Stimulated activated naive B cell treated with anti-CD40 and anti-IgM and Interleukin-4, amounts not matched to agents 10 μg/mL and 1 μg/mL and 100 μg/mL, for 72 hours (primary cell): ENCODE data around the gene HTR1D.

ENCODE experiments used
- ATAC-seq, 2 donors: fragments of 150-1000 bp; cut with Tn5 transposase; replicated peaks; 2 replicates each; pipeline ENCODE4 v1.10.0; 2021; ENCODE audit warnings: moderate library complexity in 1 of 2
- DNase-seq: peaks from one replicate; pipeline ENCODE4 v3.0.0; 2021
- H3K27ac Mint-ChIP-seq: one replicate; pipeline ENCODE4 v1.8.0; 2022; ENCODE audit warnings: mild to moderate bottlenecking, mixed read lengths
- H3K27me3 Mint-ChIP-seq, 2 donors: one replicate each; pipeline ENCODE4 v1.8.0; 2022; ENCODE audit warnings: mixed read lengths in 2 of 2
- H3K36me3 Mint-ChIP-seq, 2 donors: one replicate each; pipeline ENCODE4 v1.8.0; 2022; ENCODE audit warnings: mixed read lengths in 2 of 2, mild to moderate bottlenecking in 1 of 2
- H3K4me1 Mint-ChIP-seq, 2 donors: one replicate each; pipeline ENCODE4 v1.8.0; 2022; ENCODE audit warnings: mixed read lengths in 2 of 2, mild to moderate bottlenecking in 1 of 2
- H3K4me3 Mint-ChIP-seq, 2 donors: one replicate each; pipeline ENCODE4 v1.8.0; 2022; ENCODE audit warnings: mild to moderate bottlenecking in 2 of 2, mixed read lengths in 2 of 2, moderate library complexity in 1 of 2
- H3K9me3 Mint-ChIP-seq, 2 donors: one replicate each; pipeline ENCODE4 v1.8.0; 2022; ENCODE audit warnings: mixed read lengths in 2 of 2, mild to moderate bottlenecking in 1 of 2

HTR1D gene

DNA sequence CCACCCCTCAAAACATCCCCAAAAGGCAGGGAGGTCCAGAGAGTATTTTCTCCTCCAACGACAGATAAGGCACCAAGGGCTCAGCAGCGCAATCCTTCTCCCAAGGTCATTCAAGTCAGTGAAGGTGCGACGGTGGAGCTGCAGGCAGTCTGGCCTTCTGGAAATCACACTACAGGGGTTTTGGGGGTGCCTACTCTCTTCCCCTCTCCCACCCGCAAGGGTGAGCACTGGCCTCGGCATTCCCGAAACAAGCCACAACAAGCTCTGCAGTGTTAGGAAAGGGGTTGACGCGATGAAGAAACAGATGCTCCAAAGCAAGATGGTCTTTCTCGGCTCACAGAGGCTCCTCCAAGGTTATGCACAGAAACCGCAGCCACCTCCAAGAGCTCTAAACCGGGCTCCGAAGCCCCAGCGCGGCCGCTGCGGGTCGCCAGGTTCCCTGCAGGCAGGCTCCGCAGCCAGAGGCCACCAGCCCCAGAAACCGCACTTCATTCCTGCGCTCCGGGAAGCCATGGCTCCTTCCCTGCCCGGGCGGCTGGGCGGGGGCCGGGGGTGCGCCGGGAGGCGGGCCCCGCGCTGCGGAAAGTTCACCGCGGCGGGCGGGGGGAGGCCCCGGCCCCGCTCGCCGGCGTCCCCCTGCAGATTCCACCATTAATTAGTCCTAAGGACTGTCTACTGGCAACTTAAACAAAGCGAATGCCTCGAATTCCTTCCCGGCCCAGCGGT is 49.8 kb downstream of the HTR1D start:
- H3K4me1 Mint-ChIP-seq, result peaks cover 15 to 32% of the 10 kb centered on the region in 2 donors
- DNase-seq, result no peak
- H3K36me3 Mint-ChIP-seq, result peaks cover 2 to 6% of the 10 kb centered on the region in 2 donors
- no peaks in the 10 kb centered on the region for H3K9me3 Mint-ChIP-seq
- H3K27ac Mint-ChIP-seq, result peak overlapping the region; percentile 67
- peak; percentile 15 to 18 for ATAC-seq
- H3K4me3 Mint-ChIP-seq, result peak overlapping the region; percentile 100
- no peaks in the 10 kb centered on the region for H3K27me3 Mint-ChIP-seq

DNA sequence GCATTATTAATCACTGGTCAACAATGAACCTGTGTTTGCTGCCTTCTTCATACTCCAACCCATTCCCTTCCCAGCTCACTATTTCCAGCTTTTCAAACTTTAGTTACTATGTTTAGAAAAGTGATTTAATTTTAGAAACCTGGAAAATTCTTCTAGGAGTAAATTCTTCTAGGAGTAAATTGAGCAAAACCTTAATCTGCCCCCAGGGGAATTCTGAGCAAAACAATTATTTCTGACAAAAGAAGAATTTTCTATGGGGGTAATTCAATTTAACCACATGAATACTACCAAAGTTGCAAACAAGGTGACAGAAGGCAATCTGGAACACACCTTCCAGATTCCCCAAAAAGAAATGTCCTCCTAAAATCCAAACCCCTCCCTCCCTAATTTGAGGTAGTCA is 50.4 kb downstream of the HTR1D start:
- DNase-seq, result no peak
- H3K9me3 Mint-ChIP-seq, result no peaks in the 10 kb centered on the region
- H3K4me3 Mint-ChIP-seq, result peak overlapping the region; percentile 77 to 100
- no peak for ATAC-seq
- peaks cover 15 to 32% of the 10 kb centered on the region in 2 donors for H3K4me1 Mint-ChIP-seq
- no peak overlapping the region for H3K27ac Mint-ChIP-seq
- peaks cover 2 to 6% of the 10 kb centered on the region in 2 donors for H3K36me3 Mint-ChIP-seq
- H3K27me3 Mint-ChIP-seq, result no peaks in the 10 kb centered on the region

DNA sequence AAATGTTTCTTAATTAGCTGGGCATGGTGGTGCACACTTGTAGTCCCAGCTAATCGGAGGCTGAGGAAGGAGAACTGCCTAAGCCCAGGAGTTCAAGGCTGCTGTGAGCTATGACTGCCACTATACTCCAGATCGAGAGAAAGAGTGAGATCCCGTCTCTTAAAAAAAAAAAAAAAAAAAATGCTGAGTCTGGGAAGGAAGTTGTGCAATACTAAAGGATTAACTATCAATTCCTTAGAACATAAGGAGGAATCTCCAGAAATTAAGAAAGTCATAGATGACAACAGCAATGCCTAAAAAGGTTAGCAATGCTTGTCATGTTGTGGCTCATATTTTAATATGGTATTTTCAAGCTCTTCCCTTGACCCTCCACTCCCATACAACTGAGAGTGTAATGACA is 53.9 kb downstream of the HTR1D start:
- DNase-seq, result no peak
- H3K36me3 Mint-ChIP-seq, result peaks cover 2% of the 10 kb centered on the region in 2 donors

DNA sequence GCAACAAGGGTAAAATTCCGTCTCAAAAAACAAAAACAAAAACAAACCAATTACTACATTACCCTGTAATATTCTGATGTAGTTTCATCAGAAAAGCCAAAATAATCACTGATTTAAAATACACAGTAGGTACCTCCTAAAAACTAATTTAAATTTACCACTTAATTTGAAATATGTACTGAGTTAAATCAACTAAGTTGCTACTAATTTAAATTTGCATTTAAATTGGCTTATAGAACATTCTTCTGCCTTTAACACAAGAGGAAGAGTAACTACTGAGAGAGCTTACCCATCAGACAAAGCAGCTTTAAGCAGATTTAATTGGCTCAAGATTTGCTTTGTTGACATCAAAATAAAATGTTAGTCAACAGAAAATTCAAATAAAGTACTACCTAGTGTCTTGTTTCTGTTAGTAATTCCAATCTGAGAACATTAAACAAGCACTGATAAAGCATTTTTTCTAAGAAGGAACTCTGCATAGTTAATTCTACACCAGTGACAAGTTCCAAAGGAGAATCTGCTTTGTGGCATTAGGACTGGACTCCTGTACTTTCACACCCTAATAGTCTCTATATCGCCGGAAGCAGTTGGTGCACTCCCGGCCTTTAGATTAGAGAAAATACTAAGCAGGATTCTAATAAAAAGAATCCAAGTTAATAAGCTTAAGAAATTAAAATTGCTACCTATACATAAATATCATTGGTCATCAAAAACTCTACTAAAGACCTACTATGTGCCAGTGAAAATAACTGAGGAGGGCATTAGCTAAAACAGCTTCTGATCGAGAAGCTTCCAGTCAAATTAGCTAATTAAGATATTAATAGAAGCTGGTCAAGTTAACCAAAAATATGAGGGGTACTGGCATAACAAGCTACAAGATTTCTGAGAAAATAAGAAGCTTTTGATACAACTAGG is 57.1 kb downstream of the HTR1D start:
- H3K4me3 Mint-ChIP-seq, result no peak overlapping the region
- H3K27me3 Mint-ChIP-seq, result no peaks in the 10 kb centered on the region
- no peaks in the 10 kb centered on the region for H3K36me3 Mint-ChIP-seq

More for the DNA sequence above, 53.9 kb downstream of the HTR1D start:
- no peak overlapping the region for H3K4me3 Mint-ChIP-seq
- no peaks in the 10 kb centered on the region for H3K27me3 Mint-ChIP-seq
- no peaks in the 10 kb centered on the region for H3K9me3 Mint-ChIP-seq
- peaks cover 8 to 19% of the 10 kb centered on the region in 2 donors for H3K4me1 Mint-ChIP-seq
- H3K27ac Mint-ChIP-seq, result no peak overlapping the region
- ATAC-seq, result no peak

DNA sequence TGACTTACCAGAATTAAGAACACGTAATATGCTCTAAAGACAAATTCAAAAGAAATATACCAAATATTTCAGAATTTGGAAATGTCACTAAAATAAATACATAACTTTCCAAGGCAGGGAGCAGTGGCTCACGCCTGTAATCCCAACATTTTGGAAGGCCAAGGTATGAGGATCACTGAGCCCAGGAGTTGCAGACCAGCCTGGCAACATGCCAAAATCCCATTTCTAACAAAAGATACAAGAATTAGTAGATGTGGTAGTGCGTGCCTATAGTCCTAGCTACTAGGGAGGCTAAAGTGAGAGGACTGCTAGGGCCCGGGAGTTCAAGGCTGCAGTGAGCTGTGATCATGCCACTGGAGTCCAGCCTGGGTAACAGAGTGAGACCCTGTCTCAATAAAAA is 60.4 kb downstream of the HTR1D start:
- no peaks in the 10 kb centered on the region for H3K9me3 Mint-ChIP-seq
- no peak overlapping the region for H3K27ac Mint-ChIP-seq
- no peak for ATAC-seq
- no peak for DNase-seq
- H3K4me1 Mint-ChIP-seq, result peaks cover 3 to 15% of the 10 kb centered on the region in 2 donors
- H3K36me3 Mint-ChIP-seq, result peaks cover 3 to 4% of the 10 kb centered on the region in 2 donors
- no peak overlapping the region for H3K4me3 Mint-ChIP-seq
- H3K27me3 Mint-ChIP-seq, result no peaks in the 10 kb centered on the region

More for the DNA sequence above, 57.1 kb downstream of the HTR1D start:
- no peak for ATAC-seq
- no peak overlapping the region for H3K27ac Mint-ChIP-seq
- DNase-seq, result no peak
- H3K9me3 Mint-ChIP-seq, result no peaks in the 10 kb centered on the region
- H3K4me1 Mint-ChIP-seq, result peaks cover 3 to 9% of the 10 kb centered on the region in 2 donors

DNA sequence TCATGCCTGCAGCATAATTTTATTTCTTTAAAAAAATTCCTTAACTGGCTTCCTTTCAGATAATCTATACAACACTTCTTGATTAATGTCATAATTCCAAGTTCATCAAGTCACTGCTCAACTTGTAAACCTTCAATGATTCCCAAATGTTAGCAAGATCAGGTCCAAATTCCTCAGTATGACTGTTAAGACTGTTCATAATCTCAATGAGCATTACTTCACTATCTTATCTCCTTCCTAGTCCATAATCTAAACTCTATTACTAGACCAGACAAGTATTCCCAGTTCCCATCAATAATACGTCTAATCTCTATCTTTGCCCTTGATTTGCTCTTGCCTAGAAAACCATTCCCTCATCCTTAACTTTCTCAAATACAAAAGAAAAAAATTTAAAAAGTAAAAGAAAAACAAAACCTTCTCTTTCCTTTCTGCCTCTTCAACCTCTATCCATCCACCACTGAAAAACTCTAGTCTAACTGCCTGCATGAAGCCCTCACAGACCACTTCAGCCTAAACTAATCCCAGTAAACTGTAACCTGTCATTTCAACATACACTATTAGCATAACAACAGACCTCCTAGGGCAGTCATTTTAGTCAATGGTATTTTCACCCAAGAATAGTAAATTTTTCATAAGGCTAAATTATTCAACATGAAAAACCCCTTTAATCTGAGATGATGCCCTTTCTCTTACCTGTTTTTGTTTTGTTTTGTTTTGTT is 64.2 kb downstream of the HTR1D start:
- no peak overlapping the region for H3K27ac Mint-ChIP-seq
- ATAC-seq (no peak), DNase-seq (no peak)
- no peaks in the 10 kb centered on the region for H3K9me3 Mint-ChIP-seq
- H3K4me1 Mint-ChIP-seq, result peaks cover 7 to 26% of the 10 kb centered on the region in 2 donors
- H3K4me3 Mint-ChIP-seq, result no peak overlapping the region
- no peaks in the 10 kb centered on the region for H3K27me3 Mint-ChIP-seq
- peaks cover 4 to 5% of the 10 kb centered on the region in 2 donors for H3K36me3 Mint-ChIP-seq

DNA sequence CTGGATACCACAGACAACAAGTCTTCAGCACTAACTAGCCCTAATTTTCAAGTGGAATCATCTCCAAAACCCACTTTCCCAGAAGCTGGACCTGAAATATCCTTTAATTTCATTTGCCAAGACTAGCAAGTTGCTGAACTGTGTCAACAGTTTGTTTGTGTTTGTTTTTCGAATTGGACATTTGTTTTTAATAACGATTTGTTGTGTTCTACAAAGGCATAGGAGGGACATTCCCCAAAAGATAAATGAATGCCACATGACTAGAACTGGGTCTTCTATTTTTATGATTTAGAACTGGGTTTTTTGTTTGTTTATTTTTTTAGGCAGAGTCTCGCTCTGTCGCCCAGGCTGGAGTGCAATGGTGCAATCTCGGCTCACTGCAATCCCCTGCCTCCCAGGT is 66.6 kb downstream of the HTR1D start:
- Mint-ChIP-seq H3K9me3 (no peaks in the 10 kb centered on the region), H3K4me3 (no peak overlapping the region), H3K27ac (no peak overlapping the region), H3K27me3 (no peaks in the 10 kb centered on the region), H3K4me1 (peaks cover 9 to 28% of the 10 kb centered on the region in 2 donors), H3K36me3 (peaks cover 6 to 11% of the 10 kb centered on the region in 2 donors)
- no peak for ATAC-seq
- DNase-seq, result no peak

DNA sequence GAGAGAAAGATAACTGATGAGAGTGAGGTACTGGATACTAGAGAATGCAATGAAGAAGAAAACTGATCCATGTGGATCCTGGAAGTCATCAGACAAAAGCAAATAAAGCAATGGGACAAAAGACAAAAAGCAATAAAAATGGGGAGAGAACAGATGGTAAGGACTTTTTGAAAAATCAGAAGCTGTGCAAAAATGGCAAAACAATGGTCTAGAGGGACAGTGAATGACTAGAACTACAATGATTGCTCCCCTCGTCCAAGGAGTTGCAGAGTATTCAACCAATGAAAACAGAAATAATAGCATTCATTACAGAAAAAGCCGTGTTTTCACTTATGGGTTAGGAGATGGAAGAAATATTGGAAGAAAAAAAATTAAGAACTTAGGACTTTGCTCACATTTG is 67.2 kb downstream of the HTR1D start:
- Mint-ChIP-seq H3K9me3 (no peaks in the 10 kb centered on the region), H3K4me1 (peaks cover 9 to 28% of the 10 kb centered on the region in 2 donors), H3K4me3 (no peak overlapping the region), H3K36me3 (peaks cover 6 to 11% of the 10 kb centered on the region in 2 donors), H3K27me3 (no peaks in the 10 kb centered on the region), H3K27ac (no peak overlapping the region)
- DNase-seq, result no peak
- ATAC-seq, result no peak

DNA sequence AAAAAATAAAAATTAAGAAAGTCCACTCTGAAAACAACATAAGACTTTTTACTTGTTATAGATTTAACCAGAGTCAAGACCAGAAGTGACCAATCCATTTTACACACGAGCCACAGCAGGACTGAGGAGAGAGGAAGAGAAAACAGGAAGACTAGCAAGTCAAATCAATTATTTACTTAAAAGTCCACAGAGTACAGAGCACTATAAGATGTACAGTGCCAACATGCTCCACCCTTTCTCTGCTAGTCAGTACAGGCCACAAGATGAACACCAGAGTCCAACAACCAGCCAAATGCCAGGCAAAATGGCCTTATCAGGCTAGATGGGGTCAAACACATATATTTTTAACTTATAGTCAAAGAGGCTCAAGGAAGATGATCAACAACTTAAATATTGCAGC is 68.2 kb downstream of the HTR1D start:
- no peak for DNase-seq
- H3K9me3 Mint-ChIP-seq, result no peaks in the 10 kb centered on the region
- no peak overlapping the region for H3K4me3 Mint-ChIP-seq
- peak; percentile 62 to 77 for ATAC-seq
- no peak overlapping the region for H3K27ac Mint-ChIP-seq
- peaks cover 9 to 36% of the 10 kb centered on the region in 2 donors for H3K4me1 Mint-ChIP-seq
- H3K36me3 Mint-ChIP-seq, result peaks cover 4 to 7% of the 10 kb centered on the region in 2 donors
- H3K27me3 Mint-ChIP-seq, result no peaks in the 10 kb centered on the region

DNA sequence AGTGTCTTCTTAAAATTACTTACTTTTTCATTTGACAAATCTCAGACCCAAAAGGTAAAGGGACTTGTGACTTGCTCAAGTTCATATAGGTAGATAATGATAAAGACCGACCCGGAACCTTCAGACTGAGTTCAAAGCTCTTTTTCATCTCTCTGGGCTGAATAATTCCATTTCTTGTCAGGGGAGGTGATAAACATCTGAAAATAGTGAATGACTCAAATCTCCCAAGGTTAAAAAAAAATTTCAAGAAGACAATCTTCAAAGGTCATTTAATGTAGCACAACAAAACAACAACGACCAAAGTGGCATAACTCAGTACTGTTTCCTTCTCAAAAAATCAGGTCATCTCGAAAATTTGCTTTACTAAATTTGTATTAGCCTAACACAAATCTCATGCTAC is 69.2 kb downstream of the HTR1D start:
- DNase-seq (no peak), ATAC-seq (no peak)
- H3K9me3 Mint-ChIP-seq, result no peaks in the 10 kb centered on the region
- peaks cover 9 to 36% of the 10 kb centered on the region in 2 donors for H3K4me1 Mint-ChIP-seq
- no peak overlapping the region for H3K27ac Mint-ChIP-seq
- H3K4me3 Mint-ChIP-seq, result peak overlapping the region in 1 of 2 donors; percentile 14
- H3K27me3 Mint-ChIP-seq, result no peaks in the 10 kb centered on the region
- H3K36me3 Mint-ChIP-seq, result peaks cover 2 to 7% of the 10 kb centered on the region in 2 donors
